GM18861 (cell line): ENCODE results near the gene NR2E1.

Experiments used
- ATAC-seq: cut with Tn5 transposase; IDR thresholded peaks from one replicate; pipeline ENCODE4 v1.9.1; 2021; ENCODE audit not compliant: unreplicated experiment

Gene NR2E1

GRCh38 chr6:108203189-108204112, 37.6 kb downstream of the NR2E1 start:
- no peak for ATAC-seq

GRCh38 chr6:108207013-108207412, 41.2 kb downstream of the NR2E1 start:
- ATAC-seq = no peak

GRCh38 chr6:108209738-108210137, 43.9 kb downstream of the NR2E1 start:
- ATAC-seq = no peak

- no peak for ATAC-seq
These were observed 44.7 kb downstream of the NR2E1 start for GRCh38 chr6:108210556-108210955.

- ATAC-seq = no peak
These were observed 45.8 kb downstream of the NR2E1 start for GRCh38 chr6:108211671-108212070.

- no peak for ATAC-seq
These were observed 56.2 kb downstream of the NR2E1 start for GRCh38 chr6:108222064-108222463.

GRCh38 chr6:108222504-108222903, 56.7 kb downstream of the NR2E1 start:
- no peak for ATAC-seq

- no peak for ATAC-seq
These were observed 61.5 kb downstream of the NR2E1 start for GRCh38 chr6:108227290-108227689.

- no peak for ATAC-seq
These were observed 62.6 kb downstream of the NR2E1 start for GRCh38 chr6:108228416-108228815.

GRCh38 chr6:108235127-108235526, 69.3 kb downstream of the NR2E1 start:
- ATAC-seq = no peak

- ATAC-seq = no peak
These were observed 71.0 kb downstream of the NR2E1 start for GRCh38 chr6:108236791-108237190.

- no peak for ATAC-seq
These were observed 72.5 kb downstream of the NR2E1 start for GRCh38 chr6:108238322-108238721.
